GM23338 (cell line): Measurements from ENCODE around the gene COL6A3.

Experiments
- CREB1 ChIP-seq: fragments of 250-450 bp; sonication (Bioruptor Pico); IDR thresholded peaks from 2 replicates; pipeline ENCODE4 v1.5.0; 2020; ENCODE audit warnings: low read depth, mild to moderate bottlenecking, moderate library complexity
- EZH2 ChIP-seq: fragments of 200-600 bp; sonication (generic); IDR thresholded peaks from one replicate; pipeline ENCODE4 v1.8.0; 2017; ENCODE audit warnings: antibody characterized with exemption, mild to moderate bottlenecking, low read depth; ENCODE audit not compliant: unreplicated experiment
- EZH2phosphoT487 ChIP-seq: fragments of 200-600 bp; sonication (generic); IDR thresholded peaks from one replicate; pipeline ENCODE4 v1.8.1; 2018; ENCODE audit warnings: antibody characterized with exemption; ENCODE audit not compliant: unreplicated experiment
- POLR2AphosphoS5 ChIP-seq: IDR thresholded peaks from 2 replicates; pipeline ENCODE4 v1.6.1; 2016; ENCODE audit warnings: antibody characterized with exemption, low read depth
- TF ChIP-seq, protein P1 (sequence below), 2 experiments: fragments of 200-600 bp in 1 of 2; sonication (generic) in 1 of 2; conservative IDR thresholded peaks; 2 replicates each; pipeline versions ENCODE4 v1.5.1 to v1.6.1; 2016 to 2017; ENCODE audit warnings: antibody characterized with exemption in 2 of 2, low read depth in 2 of 2, mild to moderate bottlenecking in 2 of 2, moderate library complexity in 1 of 2
- TF ChIP-seq, protein P2 (sequence below): IDR thresholded peaks from 2 replicates; pipeline ENCODE4 v1.6.1; 2016; ENCODE audit warnings: antibody characterized with exemption
- TF ChIP-seq, protein P3 (sequence below): IDR thresholded peaks from one replicate; pipeline ENCODE4 v1.6.1; 2018; ENCODE audit warnings: antibody characterized with exemption; ENCODE audit not compliant: unreplicated experiment

DNA sequence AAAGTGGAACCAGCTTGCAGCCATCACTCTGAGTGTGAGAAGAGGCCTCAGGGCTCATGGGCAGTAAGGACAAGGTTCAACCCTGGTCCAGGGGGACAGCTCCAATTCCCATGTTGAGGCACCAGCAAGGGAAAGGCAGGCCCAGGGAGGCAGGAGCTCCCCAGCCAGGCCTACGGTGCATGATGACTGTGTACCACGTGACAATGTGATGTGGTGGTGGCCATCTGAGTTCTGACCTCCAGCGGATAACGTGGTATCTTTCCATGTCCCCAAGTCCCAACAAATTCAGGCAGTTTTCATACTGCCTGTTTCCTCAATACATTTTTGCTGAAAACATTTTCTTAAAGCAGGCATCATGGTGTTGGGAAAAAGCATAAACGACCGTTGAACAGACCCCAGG lies 36.1 kb upstream of the COL6A3 start:
- TF ChIP-seq, protein P1, sequence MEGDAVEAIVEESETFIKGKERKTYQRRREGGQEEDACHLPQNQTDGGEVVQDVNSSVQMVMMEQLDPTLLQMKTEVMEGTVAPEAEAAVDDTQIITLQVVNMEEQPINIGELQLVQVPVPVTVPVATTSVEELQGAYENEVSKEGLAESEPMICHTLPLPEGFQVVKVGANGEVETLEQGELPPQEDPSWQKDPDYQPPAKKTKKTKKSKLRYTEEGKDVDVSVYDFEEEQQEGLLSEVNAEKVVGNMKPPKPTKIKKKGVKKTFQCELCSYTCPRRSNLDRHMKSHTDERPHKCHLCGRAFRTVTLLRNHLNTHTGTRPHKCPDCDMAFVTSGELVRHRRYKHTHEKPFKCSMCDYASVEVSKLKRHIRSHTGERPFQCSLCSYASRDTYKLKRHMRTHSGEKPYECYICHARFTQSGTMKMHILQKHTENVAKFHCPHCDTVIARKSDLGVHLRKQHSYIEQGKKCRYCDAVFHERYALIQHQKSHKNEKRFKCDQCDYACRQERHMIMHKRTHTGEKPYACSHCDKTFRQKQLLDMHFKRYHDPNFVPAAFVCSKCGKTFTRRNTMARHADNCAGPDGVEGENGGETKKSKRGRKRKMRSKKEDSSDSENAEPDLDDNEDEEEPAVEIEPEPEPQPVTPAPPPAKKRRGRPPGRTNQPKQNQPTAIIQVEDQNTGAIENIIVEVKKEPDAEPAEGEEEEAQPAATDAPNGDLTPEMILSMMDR (conservative IDR thresholded peaks at IDR 0.05; ENCODE audit: low read depth in 2 of 2): no peak
- TF ChIP-seq EZH2phosphoT487 (no peak), POLR2AphosphoS5 (no peak), CREB1 (CRISPR knock-in tag) (no peak), EZH2 (no peak)
- TF ChIP-seq, protein P2, sequence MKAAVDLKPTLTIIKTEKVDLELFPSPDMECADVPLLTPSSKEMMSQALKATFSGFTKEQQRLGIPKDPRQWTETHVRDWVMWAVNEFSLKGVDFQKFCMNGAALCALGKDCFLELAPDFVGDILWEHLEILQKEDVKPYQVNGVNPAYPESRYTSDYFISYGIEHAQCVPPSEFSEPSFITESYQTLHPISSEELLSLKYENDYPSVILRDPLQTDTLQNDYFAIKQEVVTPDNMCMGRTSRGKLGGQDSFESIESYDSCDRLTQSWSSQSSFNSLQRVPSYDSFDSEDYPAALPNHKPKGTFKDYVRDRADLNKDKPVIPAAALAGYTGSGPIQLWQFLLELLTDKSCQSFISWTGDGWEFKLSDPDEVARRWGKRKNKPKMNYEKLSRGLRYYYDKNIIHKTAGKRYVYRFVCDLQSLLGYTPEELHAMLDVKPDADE: no peak
- TF ChIP-seq, protein P3, sequence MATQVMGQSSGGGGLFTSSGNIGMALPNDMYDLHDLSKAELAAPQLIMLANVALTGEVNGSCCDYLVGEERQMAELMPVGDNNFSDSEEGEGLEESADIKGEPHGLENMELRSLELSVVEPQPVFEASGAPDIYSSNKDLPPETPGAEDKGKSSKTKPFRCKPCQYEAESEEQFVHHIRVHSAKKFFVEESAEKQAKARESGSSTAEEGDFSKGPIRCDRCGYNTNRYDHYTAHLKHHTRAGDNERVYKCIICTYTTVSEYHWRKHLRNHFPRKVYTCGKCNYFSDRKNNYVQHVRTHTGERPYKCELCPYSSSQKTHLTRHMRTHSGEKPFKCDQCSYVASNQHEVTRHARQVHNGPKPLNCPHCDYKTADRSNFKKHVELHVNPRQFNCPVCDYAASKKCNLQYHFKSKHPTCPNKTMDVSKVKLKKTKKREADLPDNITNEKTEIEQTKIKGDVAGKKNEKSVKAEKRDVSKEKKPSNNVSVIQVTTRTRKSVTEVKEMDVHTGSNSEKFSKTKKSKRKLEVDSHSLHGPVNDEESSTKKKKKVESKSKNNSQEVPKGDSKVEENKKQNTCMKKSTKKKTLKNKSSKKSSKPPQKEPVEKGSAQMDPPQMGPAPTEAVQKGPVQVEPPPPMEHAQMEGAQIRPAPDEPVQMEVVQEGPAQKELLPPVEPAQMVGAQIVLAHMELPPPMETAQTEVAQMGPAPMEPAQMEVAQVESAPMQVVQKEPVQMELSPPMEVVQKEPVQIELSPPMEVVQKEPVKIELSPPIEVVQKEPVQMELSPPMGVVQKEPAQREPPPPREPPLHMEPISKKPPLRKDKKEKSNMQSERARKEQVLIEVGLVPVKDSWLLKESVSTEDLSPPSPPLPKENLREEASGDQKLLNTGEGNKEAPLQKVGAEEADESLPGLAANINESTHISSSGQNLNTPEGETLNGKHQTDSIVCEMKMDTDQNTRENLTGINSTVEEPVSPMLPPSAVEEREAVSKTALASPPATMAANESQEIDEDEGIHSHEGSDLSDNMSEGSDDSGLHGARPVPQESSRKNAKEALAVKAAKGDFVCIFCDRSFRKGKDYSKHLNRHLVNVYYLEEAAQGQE: no peak
